Smooth muscle cell (in vitro differentiated cells): ENCODE measurements around the gene MC2R. TPM values are rescaled to one million over a fixed set of nuclear protein-coding genes. Genes with fewer than 3 reads are reported as not detected.

Source experiments
- DNase-seq: peaks from one replicate; lab custom pipeline; 2025; ENCODE audit not compliant: unreplicated experiment; lab: John Stamatoyannopoulos, UW
- H2AFZ ChIP-seq: fragments of 200-600 bp; sonication (generic); 2 replicates; pipeline ENCODE4 v1.6.0; 2016; ENCODE audit warnings: antibody characterized with exemption, low read depth, mild to moderate bottlenecking
- H3F3A ChIP-seq: fragments of 200-600 bp; sonication (generic); 2 replicates; pipeline ENCODE4 v1.6.0; 2017; ENCODE audit warnings: antibody characterized with exemption, low read depth
- H3K27ac ChIP-seq: fragments of 200-600 bp; sonication (generic); 2 replicates; pipeline ENCODE4 v1.5.1; 2016; ENCODE audit warnings: low read depth, mild to moderate bottlenecking
- H3K27me3 ChIP-seq: fragments of 200-600 bp; sonication (generic); 2 replicates; pipeline ENCODE4 v1.6.1; 2016; ENCODE audit warnings: low read depth, mild to moderate bottlenecking
- H3K36me3 ChIP-seq: fragments of 200-600 bp; sonication (generic); 2 replicates; pipeline ENCODE4 v1.5.1; 2016; ENCODE audit warnings: low read depth
- H3K4me1 ChIP-seq: fragments of 200-600 bp; sonication (generic); 2 replicates; pipeline ENCODE4 v1.5.1; 2016; ENCODE audit warnings: low read depth
- H3K4me2 ChIP-seq: fragments of 200-600 bp; sonication (generic); 2 replicates; pipeline ENCODE4 v1.6.0; 2016; ENCODE audit warnings: mild to moderate bottlenecking
- H3K4me3 ChIP-seq: fragments of 200-600 bp; sonication (generic); 2 replicates; pipeline ENCODE4 v1.5.1; 2016; ENCODE audit warnings: mild to moderate bottlenecking
- H3K79me2 ChIP-seq: fragments of 200-600 bp; sonication (generic); 2 replicates; pipeline ENCODE4 v1.6.0; 2016; ENCODE audit warnings: low read depth, mild to moderate bottlenecking
- H3K9ac ChIP-seq: fragments of 200-600 bp; sonication (generic); 2 replicates; pipeline ENCODE4 v1.6.0; 2016; ENCODE audit warnings: low read depth
- H3K9me3 ChIP-seq: fragments of 200-600 bp; sonication (generic); replicated peaks from 2 replicates; pipeline ENCODE4 v1.5.1; 2016; ENCODE audit warnings: low read depth
- H4K20me1 ChIP-seq: fragments of 200-600 bp; sonication (generic); 2 replicates; pipeline ENCODE4 v1.6.0; 2016; ENCODE audit warnings: low read depth
- CTCF ChIP-seq: fragments of 200-600 bp; sonication (generic); IDR thresholded peaks from 2 replicates; pipeline ENCODE4 v1.5.1; 2017; ENCODE audit warnings: borderline replicate concordance, mild to moderate bottlenecking, antibody characterized with exemption; ENCODE audit not compliant: insufficient read depth, poor library complexity, severe bottlenecking
- WGBS: methylation state at CpG from one replicate; pipeline ENCODE4 v1.1.7; 2016; ENCODE audit warnings: low lambda C conversion rate; 5-methylcytosine and 5-hydroxymethylcytosine counted together
- polyA plus RNA-seq: library from polyadenylated mRNA; unstranded; fragments of >200 nt; fragmentation: Nextera tagmentation; extraction: Ambion mirVana; gene quantifications from 2 replicates; pipeline ENCODE4 v1.2.1, GENCODE V29; 2016
- total RNA-seq: library from RNA; depleted of rRNA; stranded (reverse); fragments of >200 nt; gene quantifications from 2 replicates; pipeline ENCODE4 v1.2.3, GENCODE V29; 2014

The MC2R gene
- total and polyA plus RNA-seq, 2 experiments from 2014 or later = not detected

GRCh38 chr18:13877157-13877556 is 38.2 kb downstream of the MC2R start:
- no peaks in the 10 kb centered on the region for H4K20me1 ChIP-seq
- H3K4me2 ChIP-seq = no peak overlapping the region
- H3K4me1 ChIP-seq = no peaks in the 10 kb centered on the region
- H3K27ac ChIP-seq = no peak overlapping the region
- no peaks in the 10 kb centered on the region for H3K79me2 ChIP-seq
- no peak for TF ChIP-seq CTCF
- WGBS = 88% methylated on average over 4 of the region's 4 CpGs
- H3K4me3 ChIP-seq = no peak overlapping the region
- no peaks in the 10 kb centered on the region for H3K9me3 ChIP-seq
- H3K36me3 ChIP-seq = no peaks in the 10 kb centered on the region
- no peaks in the 10 kb centered on the region for H3F3A ChIP-seq
- H2AFZ ChIP-seq = no peak overlapping the region
- DNase-seq = no peak
- H3K27me3 ChIP-seq = peaks cover 2% of the 10 kb centered on the region
- H3K9ac ChIP-seq = no peak overlapping the region

GRCh38 chr18:13874558-13874957 is 40.8 kb downstream of the MC2R start:
- peaks cover 28% of the 10 kb centered on the region for H3K27me3 ChIP-seq
- no peak overlapping the region for H3K9ac ChIP-seq
- no peak for TF ChIP-seq CTCF
- no peak overlapping the region for H3K4me3 ChIP-seq
- no peak overlapping the region for H2AFZ ChIP-seq
- H3F3A ChIP-seq = no peaks in the 10 kb centered on the region
- H3K36me3 ChIP-seq = no peaks in the 10 kb centered on the region
- H3K79me2 ChIP-seq = no peaks in the 10 kb centered on the region
- no peak overlapping the region for H3K27ac ChIP-seq
- H4K20me1 ChIP-seq = no peaks in the 10 kb centered on the region
- no peaks in the 10 kb centered on the region for H3K9me3 ChIP-seq
- H3K4me1 ChIP-seq = no peaks in the 10 kb centered on the region
- no peak overlapping the region for H3K4me2 ChIP-seq
- WGBS = 88% methylated on average over 4 of the region's 4 CpGs
- DNase-seq = no peak

GRCh38 chr18:13872932-13873331 is 42.4 kb downstream of the MC2R start:
- Histone ChIP-seq H3K9ac (no peak overlapping the region), H3K4me3 (no peak overlapping the region), H3K27ac (no peak overlapping the region), H3F3A (no peaks in the 10 kb centered on the region), H3K27me3 (peaks cover 44% of the 10 kb centered on the region), H3K36me3 (no peaks in the 10 kb centered on the region), H3K79me2 (no peaks in the 10 kb centered on the region), H4K20me1 (no peaks in the 10 kb centered on the region), H2AFZ (no peak overlapping the region), H3K4me2 (no peak overlapping the region), H3K9me3 (no peaks in the 10 kb centered on the region), H3K4me1 (no peaks in the 10 kb centered on the region)
- WGBS = 72% methylated on average over 5 of the region's 5 CpGs
- no peak for TF ChIP-seq CTCF
- DNase-seq = no peak

- Histone ChIP-seq H4K20me1 (no peaks in the 10 kb centered on the region), H3K9ac (no peak overlapping the region), H3K27me3 (peaks cover 49% of the 10 kb centered on the region), H3K4me2 (no peak overlapping the region), H3F3A (no peaks in the 10 kb centered on the region), H2AFZ (no peak overlapping the region), H3K27ac (no peak overlapping the region), H3K4me3 (no peak overlapping the region), H3K9me3 (no peaks in the 10 kb centered on the region), H3K36me3 (no peaks in the 10 kb centered on the region), H3K4me1 (no peaks in the 10 kb centered on the region), H3K79me2 (no peaks in the 10 kb centered on the region)
- 92% methylated on average over 14 of the region's 14 CpGs for WGBS
- DNase-seq = no peak
- TF ChIP-seq CTCF = no peak
These were observed 43.0 kb downstream of the MC2R start for GRCh38 chr18:13872373-13872772.
